ENCODE results near the gene NRXN3. TPM values are rescaled to one million over a fixed set of nuclear protein-coding genes. Genes with fewer than 3 reads are reported as not detected.

Gene NRXN3
- total RNA-seq, 1 donor from 2014 or later, result 18.0 TPM

- Histone ChIP-seq H4K20me1 (ENCODE audit: insufficient read depth, low read length) (no peaks in the 10 kb centered on the region), H3K36me3 (ENCODE audit: insufficient read depth, low read length) (no peaks in the 10 kb centered on the region), H3K27ac (ENCODE audit: low read depth, low read length) (no peak overlapping the region), H3K9me3 (ENCODE audit: insufficient read depth, low read depth, low read length) (no peaks in the 10 kb centered on the region), H3K4me3 (ENCODE audit: insufficient read depth, low read depth, low read length) (no peak overlapping the region), H3K4me2 (ENCODE audit: low read length) (no peak overlapping the region), H2AFZ (ENCODE audit: low read depth, low read length) (no peak overlapping the region), H3K4me1 (ENCODE audit: insufficient read depth, low read length) (peaks cover 9% of the 10 kb centered on the region), H3K27me3 (ENCODE audit: insufficient read depth, low read length) (no peaks in the 10 kb centered on the region), H3K9ac (ENCODE audit: low read length) (no peak overlapping the region), H3K79me2 (ENCODE audit: insufficient read depth, low read length) (no peaks in the 10 kb centered on the region)
- TF ChIP-seq CTCF (IDR thresholded peaks at IDR 0.05; ENCODE audit: insufficient read depth, low read depth, low read length) (no peak), EZH2 (IDR thresholded peaks at IDR 0.05; ENCODE audit: insufficient read depth, low read length) (no peak)
- no peaks in the 10 kb centered on the region for H3K9me3 Mint-ChIP-seq (ENCODE audit: unreplicated experiment)
- DNase-seq (ENCODE audit: low read depth) (no peak), FAIRE-seq (no peak)
- peak overlapping the region; percentile 20 for H3K27ac Mint-ChIP-seq (ENCODE audit: unreplicated experiment)
- H3K36me3 Mint-ChIP-seq (ENCODE audit: low read depth, unreplicated experiment), result no peaks in the 10 kb centered on the region
- no peaks in the 10 kb centered on the region for H3K27me3 Mint-ChIP-seq (ENCODE audit: low read depth, unreplicated experiment)
- H3K4me3 Mint-ChIP-seq (ENCODE audit: unreplicated experiment), result no peak overlapping the region
- H3K4me1 Mint-ChIP-seq (ENCODE audit: low read depth, unreplicated experiment), result peaks cover 17% of the 10 kb centered on the region
Measured at GRCh38 chr14:79370969-79371368, 1200.8 kb downstream of the NRXN3 start.

GRCh38 chr14:79373451-79373850, 1203.3 kb downstream of the NRXN3 start:
- Mint-ChIP-seq H3K27me3 (ENCODE audit: low read depth, unreplicated experiment) (no peaks in the 10 kb centered on the region), H3K36me3 (ENCODE audit: low read depth, unreplicated experiment) (no peaks in the 10 kb centered on the region), H3K9me3 (ENCODE audit: unreplicated experiment) (no peaks in the 10 kb centered on the region), H3K4me1 (ENCODE audit: low read depth, unreplicated experiment) (peaks cover 16% of the 10 kb centered on the region), H3K27ac (ENCODE audit: unreplicated experiment) (no peak overlapping the region), H3K4me3 (ENCODE audit: unreplicated experiment) (no peak overlapping the region)
- Histone ChIP-seq H3K36me3 (ENCODE audit: insufficient read depth, low read length) (no peaks in the 10 kb centered on the region), H3K4me1 (ENCODE audit: insufficient read depth, low read length) (peaks cover 9% of the 10 kb centered on the region), H3K79me2 (ENCODE audit: insufficient read depth, low read length) (no peaks in the 10 kb centered on the region), H3K27me3 (ENCODE audit: insufficient read depth, low read length) (no peaks in the 10 kb centered on the region), H3K9me3 (ENCODE audit: insufficient read depth, low read depth, low read length) (no peaks in the 10 kb centered on the region), H3K4me2 (ENCODE audit: low read length) (no peak overlapping the region), H2AFZ (ENCODE audit: low read depth, low read length) (no peak overlapping the region), H3K9ac (ENCODE audit: low read length) (no peak overlapping the region), H3K27ac (ENCODE audit: low read depth, low read length) (no peak overlapping the region), H4K20me1 (ENCODE audit: insufficient read depth, low read length) (no peaks in the 10 kb centered on the region), H3K4me3 (ENCODE audit: insufficient read depth, low read depth, low read length) (no peak overlapping the region)
- TF ChIP-seq CTCF (IDR thresholded peaks at IDR 0.05; ENCODE audit: insufficient read depth, low read depth, low read length) (no peak), EZH2 (IDR thresholded peaks at IDR 0.05; ENCODE audit: insufficient read depth, low read length) (no peak)
- DNase-seq (ENCODE audit: low read depth) (no peak), FAIRE-seq (no peak)

GRCh38 chr14:79375356-79375755, 1205.2 kb downstream of the NRXN3 start:
- no peak overlapping the region for H3K27ac Mint-ChIP-seq (ENCODE audit: unreplicated experiment)
- H3K4me3 ChIP-seq (ENCODE audit: insufficient read depth, low read depth, low read length), result no peak overlapping the region
- no peaks in the 10 kb centered on the region for H3K36me3 Mint-ChIP-seq (ENCODE audit: low read depth, unreplicated experiment)
- TF ChIP-seq EZH2 (IDR thresholded peaks at IDR 0.05; ENCODE audit: insufficient read depth, low read length), result no peak
- no peak for TF ChIP-seq CTCF (IDR thresholded peaks at IDR 0.05; ENCODE audit: insufficient read depth, low read depth, low read length)
- H3K9ac ChIP-seq (ENCODE audit: low read length), result no peak overlapping the region
- H3K9me3 ChIP-seq (ENCODE audit: insufficient read depth, low read depth, low read length), result no peaks in the 10 kb centered on the region
- H2AFZ ChIP-seq (ENCODE audit: low read depth, low read length), result no peak overlapping the region
- FAIRE-seq (no peak), DNase-seq (ENCODE audit: low read depth) (no peak)
- no peak overlapping the region for H3K4me2 ChIP-seq (ENCODE audit: low read length)
- H3K36me3 ChIP-seq (ENCODE audit: insufficient read depth, low read length), result no peaks in the 10 kb centered on the region
- H4K20me1 ChIP-seq (ENCODE audit: insufficient read depth, low read length), result no peaks in the 10 kb centered on the region
- H3K9me3 Mint-ChIP-seq (ENCODE audit: unreplicated experiment), result no peaks in the 10 kb centered on the region
- H3K27me3 Mint-ChIP-seq (ENCODE audit: low read depth, unreplicated experiment), result no peaks in the 10 kb centered on the region
- no peaks in the 10 kb centered on the region for H3K4me1 ChIP-seq (ENCODE audit: insufficient read depth, low read length)
- H3K4me3 Mint-ChIP-seq (ENCODE audit: unreplicated experiment), result no peak overlapping the region
- H3K4me1 Mint-ChIP-seq (ENCODE audit: low read depth, unreplicated experiment), result no peaks in the 10 kb centered on the region
- H3K27me3 ChIP-seq (ENCODE audit: insufficient read depth, low read length), result no peaks in the 10 kb centered on the region
- H3K27ac ChIP-seq (ENCODE audit: low read depth, low read length), result no peak overlapping the region
- H3K79me2 ChIP-seq (ENCODE audit: insufficient read depth, low read length), result no peaks in the 10 kb centered on the region

Data from astrocyte (in vitro differentiated cells and primary cell).